Measurements from ENCODE around the gene FOXJ1.

- TF ChIP-seq CTCF (IDR thresholded peaks at IDR 0.05), result no peak
- TF ChIP-seq POLR2A (IDR thresholded peaks at IDR 0.05), result no peak
These were observed 51.1 kb downstream of the FOXJ1 start for GRCh38 chr17:76089680-76090516.
